Lower leg skin (tissue), 4 donors: ENCODE measurements around the gene SMAD4. TPM values are rescaled to one million over a fixed set of nuclear protein-coding genes. Genes with fewer than 3 reads are reported as not detected.

Experiments
- DNase-seq, 2 donors: peaks; one replicate each; pipeline ENCODE4 v3.0.0-alpha.2; 2019; ENCODE audit warnings: low spot score in 2 of 2
- H3K4me3 ChIP-seq: fragments of 200-600 bp; sonication (generic); 2 replicates; pipeline ENCODE4 v1.5.1; 2017; ENCODE audit warnings: mild to moderate bottlenecking, low read depth; ENCODE audit not compliant: poor library complexity, severe bottlenecking
- CTCF ChIP-seq, 3 donors: fragments of 450-650 bp; IDR thresholded peaks; one replicate each; pipeline ENCODE4 v1.5.1; 2016; ENCODE audit warnings: antibody characterized with exemption in 3 of 3, mild to moderate bottlenecking in 3 of 3, moderate library complexity in 2 of 3
- POLR2A ChIP-seq, 2 donors: fragments of 450-650 bp; IDR thresholded peaks; one replicate each; pipeline ENCODE4 v1.6.1; 2016 to 2017; ENCODE audit warnings: antibody characterized with exemption in 2 of 2, mild to moderate bottlenecking in 1 of 2, moderate library complexity in 1 of 2
- WGBS, 2 donors: methylation state at CpG; one replicate each; pipeline ENCODE4 v1.1.5; 2018; 5-methylcytosine and 5-hydroxymethylcytosine counted together
- intact Hi-C: fragments of 100-400 bp; cut with DNase I; formaldehyde crosslinking; loops from one replicate; pipeline ENCODE4 v1.15.0; 2023; ENCODE audit warnings: low total_unique reads
- total RNA-seq, 4 donors: library from RNA; depleted of rRNA; stranded (reverse); fragments of >200 nt; gene quantifications; one replicate each; pipeline ENCODE4 v1.1.0, GENCODE V29; 2016

SMAD4 gene
- total RNA-seq, 4 donors from 2014 or later: 101 to 171 (median 128) TPM

- no peak for DNase-seq
- no peak for TF ChIP-seq POLR2A (IDR thresholded peaks at IDR 0.05)
- TF ChIP-seq CTCF (IDR thresholded peaks at IDR 0.05): no peak
- H3K4me3 ChIP-seq: no peak overlapping the region
- intact Hi-C loops: no loop called here
- 22 to 42% methylated on average over 2 of the region's 2 CpGs for WGBS, 2 donors
Observed at GRCh38 chr18:51077217-51077616, 47.2 kb downstream of the SMAD4 start.

DNA sequence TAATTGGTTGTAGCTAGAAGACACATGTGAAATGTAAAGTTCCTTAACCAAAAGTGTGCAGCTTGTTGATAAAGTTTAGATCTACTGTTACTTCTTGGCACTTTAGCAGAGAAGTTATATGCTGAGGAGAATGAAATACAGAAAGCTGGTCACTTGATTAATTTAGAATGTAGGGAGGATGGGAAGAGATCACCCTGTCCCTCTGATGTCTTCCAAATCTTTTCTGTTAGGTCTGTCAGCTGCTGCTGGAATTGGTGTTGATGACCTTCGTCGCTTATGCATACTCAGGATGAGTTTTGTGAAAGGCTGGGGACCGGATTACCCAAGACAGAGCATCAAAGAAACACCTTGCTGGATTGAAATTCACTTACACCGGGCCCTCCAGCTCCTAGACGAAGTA lies 48.0 kb downstream of the SMAD4 start:
- 92 to 98% methylated on average over 5 of the region's 5 CpGs for WGBS, 2 donors
- intact Hi-C loops: no loop called here
- no peak for DNase-seq
- TF ChIP-seq CTCF (IDR thresholded peaks at IDR 0.05) (no peak), POLR2A (IDR thresholded peaks at IDR 0.05) (no peak)
- no peak overlapping the region for H3K4me3 ChIP-seq

DNA sequence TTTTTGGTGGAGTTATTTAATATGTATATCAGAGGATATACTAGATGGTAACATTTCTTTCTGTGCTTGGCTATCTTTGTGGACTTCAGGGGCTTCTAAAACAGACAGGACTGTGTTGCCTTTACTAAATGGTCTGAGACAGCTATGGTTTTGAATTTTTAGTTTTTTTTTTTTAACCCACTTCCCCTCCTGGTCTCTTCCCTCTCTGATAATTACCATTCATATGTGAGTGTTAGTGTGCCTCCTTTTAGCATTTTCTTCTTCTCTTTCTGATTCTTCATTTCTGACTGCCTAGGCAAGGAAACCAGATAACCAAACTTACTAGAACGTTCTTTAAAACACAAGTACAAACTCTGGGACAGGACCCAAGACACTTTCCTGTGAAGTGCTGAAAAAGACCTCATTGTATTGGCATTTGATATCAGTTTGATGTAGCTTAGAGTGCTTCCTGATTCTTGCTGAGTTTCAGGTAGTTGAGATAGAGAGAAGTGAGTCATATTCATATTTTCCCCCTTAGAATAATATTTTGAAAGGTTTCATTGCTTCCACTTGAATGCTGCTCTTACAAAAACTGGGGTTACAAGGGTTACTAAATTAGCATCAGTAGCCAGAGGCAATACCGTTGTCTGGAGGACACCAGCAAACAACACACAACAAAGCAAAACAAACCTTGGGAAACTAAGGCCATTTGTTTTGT lies 52.7 kb downstream of the SMAD4 start:
- WGBS, 2 donors: 36 to 38% methylated on average over 2 of the region's 2 CpGs
- TF ChIP-seq CTCF (IDR thresholded peaks at IDR 0.05) (no peak), POLR2A (IDR thresholded peaks at IDR 0.05) (no peak)
- intact Hi-C loops: no loop called here

DNA sequence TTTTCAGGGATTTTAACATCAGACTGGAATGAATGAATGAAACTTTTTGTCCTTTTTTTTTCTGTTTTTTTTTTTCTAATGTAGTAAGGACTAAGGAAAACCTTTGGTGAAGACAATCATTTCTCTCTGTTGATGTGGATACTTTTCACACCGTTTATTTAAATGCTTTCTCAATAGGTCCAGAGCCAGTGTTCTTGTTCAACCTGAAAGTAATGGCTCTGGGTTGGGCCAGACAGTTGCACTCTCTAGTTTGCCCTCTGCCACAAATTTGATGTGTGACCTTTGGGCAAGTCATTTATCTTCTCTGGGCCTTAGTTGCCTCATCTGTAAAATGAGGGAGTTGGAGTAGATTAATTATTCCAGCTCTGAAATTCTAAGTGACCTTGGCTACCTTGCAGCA lies 53.4 kb downstream of the SMAD4 start:
- TF ChIP-seq POLR2A (IDR thresholded peaks at IDR 0.05) (no peak), CTCF (IDR thresholded peaks at IDR 0.05) (no peak)
- no peak for DNase-seq
- 79 to 85% methylated on average over 1 of the region's 1 CpG for WGBS, 2 donors
- intact Hi-C loops: no loop called here
- H3K4me3 ChIP-seq: no peak overlapping the region

More for the DNA sequence above, 52.7 kb downstream of the SMAD4 start:
- no peak for DNase-seq
- no peak overlapping the region for H3K4me3 ChIP-seq

DNA sequence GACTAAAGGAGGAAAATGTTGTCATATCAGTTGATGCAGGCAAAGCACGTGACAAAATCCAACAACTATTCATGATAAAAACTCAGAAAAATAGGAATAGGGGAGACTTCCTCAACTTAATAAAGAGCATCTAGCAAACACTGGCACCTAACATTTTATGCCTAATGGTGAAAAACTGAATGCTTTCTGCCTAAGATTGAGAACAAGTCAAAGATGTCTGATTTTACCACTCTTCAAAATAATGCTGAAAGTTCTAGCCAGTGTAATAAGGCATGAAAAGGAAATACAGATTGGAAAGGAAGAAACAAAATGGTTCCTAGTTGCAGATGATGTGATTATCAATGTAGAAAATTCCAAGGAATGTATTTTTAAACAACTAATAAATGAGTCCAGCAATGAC lies 58.4 kb downstream of the SMAD4 start:
- H3K4me3 ChIP-seq: no peak overlapping the region
- intact Hi-C loops: no loop called here
- 96 to 98% methylated on average over 1 of the region's 1 CpG for WGBS, 2 donors
- DNase-seq: no peak
- no peak for TF ChIP-seq CTCF (IDR thresholded peaks at IDR 0.05)
- TF ChIP-seq POLR2A (IDR thresholded peaks at IDR 0.05): no peak

GRCh38 chr18:51089691-51090090 lies 59.7 kb downstream of the SMAD4 start:
- no peak overlapping the region for H3K4me3 ChIP-seq
- no peak for DNase-seq
- TF ChIP-seq POLR2A (IDR thresholded peaks at IDR 0.05) (no peak), CTCF (IDR thresholded peaks at IDR 0.05) (no peak)
- 78 to 84% methylated on average over 4 of the region's 4 CpGs for WGBS, 2 donors
- intact Hi-C loops: no loop called here
